Measurements from ENCODE around the gene MORN3. TPM values are rescaled to one million over a fixed set of nuclear protein-coding genes. Genes with fewer than 3 reads are reported as not detected.
"Not testable (repeated sequence)": the region's sequence is repeated elsewhere in the genome, so short reads cannot be mapped to it uniquely, and the experiment has no call there.

Gene MORN3
- total RNA-seq, 2 experiments from 2014 or later, result 0.51 to 1.1 TPM

DNA sequence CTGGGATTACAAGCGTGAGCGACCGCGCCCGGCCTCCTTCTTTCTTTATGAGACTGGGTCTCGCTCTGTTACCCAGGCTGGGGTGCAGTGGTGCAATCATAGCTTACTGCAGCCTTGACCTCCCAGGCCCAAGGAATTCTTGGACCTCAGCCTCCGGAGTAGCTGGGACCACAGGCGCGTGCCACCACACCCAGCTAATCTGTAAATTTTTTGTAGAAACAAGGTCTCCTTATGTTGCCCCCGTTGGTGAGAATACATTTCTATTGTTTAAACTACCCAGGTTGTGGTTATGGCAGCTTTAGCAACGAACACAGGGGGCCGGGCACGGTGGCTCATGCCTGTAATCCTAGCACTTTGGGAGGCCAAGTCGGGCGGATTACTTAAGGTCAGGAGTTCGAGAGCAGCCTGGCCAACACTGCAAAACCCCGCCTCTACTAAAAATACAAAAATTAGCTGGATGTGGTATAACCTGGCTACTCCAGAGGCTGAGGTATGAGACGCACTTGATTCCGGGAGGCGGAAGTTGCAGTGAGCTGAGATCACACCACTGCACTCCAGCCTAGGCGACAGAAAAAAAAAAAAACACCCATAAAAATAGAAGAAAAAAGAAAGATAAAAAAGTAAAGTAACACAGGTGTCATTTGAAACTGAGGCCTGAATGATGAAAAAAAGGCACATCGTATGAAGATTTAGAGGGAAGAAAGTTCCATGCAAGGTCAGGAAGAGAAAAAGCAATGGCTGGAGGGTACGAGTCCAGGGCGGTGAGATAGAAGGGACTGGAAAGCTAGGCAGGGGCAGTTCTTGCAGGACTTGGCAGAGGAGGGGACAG lies 42.1 kb upstream of the MORN3 start:
- H3K27me3 Mint-ChIP-seq, result no peaks in the 10 kb centered on the region
- TF ChIP-seq, protein P1, sequence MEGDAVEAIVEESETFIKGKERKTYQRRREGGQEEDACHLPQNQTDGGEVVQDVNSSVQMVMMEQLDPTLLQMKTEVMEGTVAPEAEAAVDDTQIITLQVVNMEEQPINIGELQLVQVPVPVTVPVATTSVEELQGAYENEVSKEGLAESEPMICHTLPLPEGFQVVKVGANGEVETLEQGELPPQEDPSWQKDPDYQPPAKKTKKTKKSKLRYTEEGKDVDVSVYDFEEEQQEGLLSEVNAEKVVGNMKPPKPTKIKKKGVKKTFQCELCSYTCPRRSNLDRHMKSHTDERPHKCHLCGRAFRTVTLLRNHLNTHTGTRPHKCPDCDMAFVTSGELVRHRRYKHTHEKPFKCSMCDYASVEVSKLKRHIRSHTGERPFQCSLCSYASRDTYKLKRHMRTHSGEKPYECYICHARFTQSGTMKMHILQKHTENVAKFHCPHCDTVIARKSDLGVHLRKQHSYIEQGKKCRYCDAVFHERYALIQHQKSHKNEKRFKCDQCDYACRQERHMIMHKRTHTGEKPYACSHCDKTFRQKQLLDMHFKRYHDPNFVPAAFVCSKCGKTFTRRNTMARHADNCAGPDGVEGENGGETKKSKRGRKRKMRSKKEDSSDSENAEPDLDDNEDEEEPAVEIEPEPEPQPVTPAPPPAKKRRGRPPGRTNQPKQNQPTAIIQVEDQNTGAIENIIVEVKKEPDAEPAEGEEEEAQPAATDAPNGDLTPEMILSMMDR (IDR thresholded peaks at IDR 0.05), result no peak
- H3K36me3 Mint-ChIP-seq (ENCODE audit: low read depth), result peaks cover 6% of the 10 kb centered on the region
- H3K27ac Mint-ChIP-seq, result peak overlapping the region; percentile 78
- POLR2A ChIA-PET, result interaction anchor here (0.6 to 2.1 kb wide), 14 partner anchors 21 to 177 kb away, joined by 3 to 9 read pairs (median 3); partner anchors contain the start of gene PSMD9
- peaks cover 16% of the 10 kb centered on the region for H3K4me1 Mint-ChIP-seq (ENCODE audit: low read depth)
- CTCF ChIA-PET, result interaction anchor here (0.6 to 4.3 kb wide), 19 partner anchors 8 to 309 kb away, joined by 3 to 48 read pairs (median 4); partner anchors contain the start of genes PSMD9 and RHOF
- peak; percentile 29 for ATAC-seq
- intact Hi-C loops (cut with micrococcal nuclease), result no loop called here
- H3K9me3 Mint-ChIP-seq, result no peaks in the 10 kb centered on the region
- peak; percentile 44 for DNase-seq
- peak overlapping the region; percentile 84 for H3K4me3 Mint-ChIP-seq

DNA sequence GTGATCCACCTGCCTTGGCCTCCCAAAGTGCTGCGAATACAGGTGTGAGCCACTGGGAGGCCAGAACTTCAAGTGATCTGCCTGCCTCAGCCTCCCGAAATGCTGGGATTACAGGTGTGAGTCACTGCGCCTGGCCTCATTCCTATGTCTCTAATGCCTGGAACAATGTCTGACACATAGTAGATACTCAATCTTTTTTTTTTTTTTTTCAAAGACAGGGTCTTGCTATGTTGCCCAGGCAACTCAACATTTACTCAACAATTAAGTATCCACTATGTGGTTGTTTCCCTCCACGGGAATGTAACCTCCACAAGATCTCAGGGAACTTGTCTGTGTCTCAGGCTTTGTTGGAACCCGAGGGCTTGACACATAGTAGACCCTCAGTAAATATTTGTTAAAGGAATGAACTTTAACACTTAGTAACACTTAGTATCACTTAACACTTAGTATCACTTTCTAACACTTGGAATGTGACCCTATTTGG lies 40.1 kb upstream of the MORN3 start:
- POLR2A ChIA-PET, result no interaction called here
- peaks cover 10% of the 10 kb centered on the region for H3K4me1 Mint-ChIP-seq (ENCODE audit: low read depth)
- TF ChIP-seq, protein P1 (IDR thresholded peaks at IDR 0.05), result no peak
- H3K27me3 Mint-ChIP-seq, result no peaks in the 10 kb centered on the region
- H3K36me3 Mint-ChIP-seq (ENCODE audit: low read depth), result peaks cover 4% of the 10 kb centered on the region
- H3K27ac Mint-ChIP-seq, result no peak overlapping the region
- no peak overlapping the region for H3K4me3 Mint-ChIP-seq
- H3K9me3 Mint-ChIP-seq, result peaks cover 2% of the 10 kb centered on the region
- no peak for ATAC-seq
- intact Hi-C loops (cut with micrococcal nuclease), result no loop called here
- CTCF ChIA-PET, result interaction anchor here (4.3 kb wide), 1 partner anchor 85 kb away, joined by 48 read pairs; the partner anchor contains the start of gene RHOF
- no peak for DNase-seq

DNA sequence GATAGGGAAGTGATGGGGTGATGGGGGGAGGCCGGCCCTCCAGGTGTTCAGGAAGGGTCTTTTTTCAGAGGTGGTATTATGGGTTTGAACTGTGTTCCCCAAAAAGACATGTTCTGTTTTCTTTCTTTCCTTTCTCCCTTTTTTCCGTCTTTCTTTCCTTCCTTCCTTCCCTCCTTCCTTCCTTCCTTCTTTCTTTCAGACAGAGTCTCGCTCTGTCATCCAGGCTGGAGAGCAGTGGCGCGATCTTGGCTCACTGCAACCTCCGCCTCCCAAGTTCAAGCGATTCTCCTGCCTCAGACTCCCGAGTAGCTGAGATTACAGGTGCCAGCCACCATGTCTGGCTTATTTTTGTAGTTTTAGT lies 39.6 kb upstream of the MORN3 start:
- H3K4me3 Mint-ChIP-seq; H3K27ac Mint-ChIP-seq; H3K4me1 Mint-ChIP-seq (ENCODE audit: low read depth); H3K27me3 Mint-ChIP-seq; H3K36me3 Mint-ChIP-seq (ENCODE audit: low read depth); POLR2A ChIA-PET; ATAC-seq; DNase-seq; H3K9me3 Mint-ChIP-seq; intact Hi-C loops (cut with micrococcal nuclease): not testable (repeated sequence)
- CTCF ChIA-PET, result interaction anchor here (1.8 kb wide), 1 partner anchor 85 kb away, joined by 7 read pairs; the partner anchor contains the start of gene RHOF

DNA sequence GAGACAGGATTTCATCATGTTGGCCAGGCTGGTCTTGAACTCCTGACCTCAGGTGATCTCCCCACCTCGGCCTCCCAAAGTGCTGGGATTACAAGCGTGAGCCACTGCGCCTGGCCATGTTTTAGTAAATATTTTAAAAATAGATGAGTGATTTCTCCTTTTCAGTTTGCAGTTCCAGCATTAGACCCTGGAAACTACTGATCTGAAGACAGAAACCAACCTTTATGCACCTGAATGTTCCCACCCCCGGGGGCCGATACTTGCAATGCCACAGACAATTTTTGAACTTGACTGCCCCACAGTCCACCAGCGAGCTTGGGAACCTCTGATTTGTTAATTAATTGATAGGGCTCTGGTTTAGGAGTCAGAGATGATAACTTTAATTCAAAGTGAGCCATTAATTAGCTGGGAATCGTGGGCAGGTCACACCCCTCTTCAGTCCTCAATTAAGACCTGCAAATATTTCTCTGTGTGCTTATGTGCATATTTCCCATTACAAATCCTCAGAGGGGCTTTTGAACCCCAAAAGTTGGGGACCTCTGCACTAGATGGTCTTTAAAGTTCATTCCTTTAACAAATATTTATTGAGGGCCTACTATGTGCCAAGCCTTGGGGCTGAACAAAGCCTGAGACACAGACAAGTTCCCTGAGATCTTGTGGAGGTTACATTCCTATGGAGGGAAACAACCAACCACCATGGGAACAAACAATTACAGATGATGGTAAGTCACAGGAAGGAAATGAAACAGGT lies 39.0 kb upstream of the MORN3 start:
- no peak for ATAC-seq
- Mint-ChIP-seq H3K36me3 (ENCODE audit: low read depth) (no peaks in the 10 kb centered on the region), H3K9me3 (peaks cover 2% of the 10 kb centered on the region), H3K4me1 (ENCODE audit: low read depth) (peaks cover 4% of the 10 kb centered on the region), H3K27me3 (no peaks in the 10 kb centered on the region), H3K27ac (no peak overlapping the region), H3K4me3 (no peak overlapping the region)
- intact Hi-C loops (cut with micrococcal nuclease), result no loop called here
- no peak for DNase-seq
- POLR2A ChIA-PET, result no interaction called here
- TF ChIP-seq, protein P1 (IDR thresholded peaks at IDR 0.05), result no peak
- CTCF ChIA-PET, result interaction anchor here (1.8 kb wide), 1 partner anchor 86 kb away, joined by 7 read pairs; the partner anchor contains the start of gene RHOF

DNA sequence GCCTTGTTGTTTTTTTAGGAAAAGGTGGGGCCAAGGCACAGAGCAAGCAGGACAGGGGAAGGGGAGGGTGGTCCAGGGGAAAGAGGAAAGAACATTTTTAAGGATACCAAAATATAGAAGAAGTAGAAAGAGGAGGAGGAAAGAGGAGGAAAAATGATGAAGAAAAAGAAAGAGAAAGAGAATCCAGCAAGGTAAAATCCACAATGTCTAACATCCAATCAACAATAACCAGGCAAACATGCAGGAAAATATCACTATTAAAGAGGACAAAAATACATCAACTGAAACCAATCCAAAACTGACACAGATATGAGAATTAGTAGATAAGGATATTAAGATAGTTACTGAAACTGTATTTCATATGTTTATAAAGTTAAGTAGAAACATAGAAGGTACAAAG lies 36.1 kb upstream of the MORN3 start:
- TF ChIP-seq, protein P1 (IDR thresholded peaks at IDR 0.05), result no peak
- DNase-seq (no peak), ATAC-seq (no peak)
- no peak overlapping the region for H3K27ac Mint-ChIP-seq
- no peaks in the 10 kb centered on the region for H3K27me3 Mint-ChIP-seq
- no peaks in the 10 kb centered on the region for H3K4me1 Mint-ChIP-seq (ENCODE audit: low read depth)
- ChIA-PET POLR2A (no interaction called here), CTCF (no interaction called here)
- H3K36me3 Mint-ChIP-seq (ENCODE audit: low read depth), result no peaks in the 10 kb centered on the region
- intact Hi-C loops (cut with micrococcal nuclease), result no loop called here
- H3K4me3 Mint-ChIP-seq, result no peak overlapping the region
- H3K9me3 Mint-ChIP-seq, result peaks cover 2% of the 10 kb centered on the region

Data from activated CD8-positive, alpha-beta T cell treated with anti-CD3 and anti-CD28 coated beads for 36 hours (primary cell).